Measurements from ENCODE around the gene GTF2F2. TPM values are rescaled to one million over a fixed set of nuclear protein-coding genes. Genes with fewer than 3 reads are reported as not detected.

Gene GTF2F2
- total and polyA plus RNA-seq, 8 donors, result 8.7 to 30.7 (median 16.2) TPM

DNA sequence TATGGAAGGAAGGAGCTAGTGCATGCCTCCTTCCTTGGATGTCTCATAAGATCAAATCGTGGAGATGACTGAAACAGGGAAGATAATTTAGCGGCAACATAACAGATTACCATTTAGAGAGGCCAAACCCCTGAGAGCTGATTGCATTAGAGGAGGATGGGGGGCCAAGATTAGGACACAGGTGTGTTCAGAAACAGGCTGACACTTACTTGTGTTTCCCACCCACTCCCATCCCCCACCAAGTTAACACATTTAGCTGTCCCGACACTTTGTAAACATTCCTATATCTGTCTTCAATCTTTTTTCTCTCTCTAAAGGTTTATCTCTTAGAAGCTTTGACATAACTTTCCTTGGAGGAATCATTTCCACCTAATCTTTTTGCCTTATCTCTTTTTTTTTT is 129.4 kb downstream of the GTF2F2 start:
- no peak for TF ChIP-seq EP300 (IDR thresholded peaks at IDR 0.05)
- TF ChIP-seq POLR2A (IDR thresholded peaks at IDR 0.05), result no peak
- TF ChIP-seq POLR2AphosphoS5 (IDR thresholded peaks at IDR 0.05), result no peak
- TF ChIP-seq, protein P1, sequence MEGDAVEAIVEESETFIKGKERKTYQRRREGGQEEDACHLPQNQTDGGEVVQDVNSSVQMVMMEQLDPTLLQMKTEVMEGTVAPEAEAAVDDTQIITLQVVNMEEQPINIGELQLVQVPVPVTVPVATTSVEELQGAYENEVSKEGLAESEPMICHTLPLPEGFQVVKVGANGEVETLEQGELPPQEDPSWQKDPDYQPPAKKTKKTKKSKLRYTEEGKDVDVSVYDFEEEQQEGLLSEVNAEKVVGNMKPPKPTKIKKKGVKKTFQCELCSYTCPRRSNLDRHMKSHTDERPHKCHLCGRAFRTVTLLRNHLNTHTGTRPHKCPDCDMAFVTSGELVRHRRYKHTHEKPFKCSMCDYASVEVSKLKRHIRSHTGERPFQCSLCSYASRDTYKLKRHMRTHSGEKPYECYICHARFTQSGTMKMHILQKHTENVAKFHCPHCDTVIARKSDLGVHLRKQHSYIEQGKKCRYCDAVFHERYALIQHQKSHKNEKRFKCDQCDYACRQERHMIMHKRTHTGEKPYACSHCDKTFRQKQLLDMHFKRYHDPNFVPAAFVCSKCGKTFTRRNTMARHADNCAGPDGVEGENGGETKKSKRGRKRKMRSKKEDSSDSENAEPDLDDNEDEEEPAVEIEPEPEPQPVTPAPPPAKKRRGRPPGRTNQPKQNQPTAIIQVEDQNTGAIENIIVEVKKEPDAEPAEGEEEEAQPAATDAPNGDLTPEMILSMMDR (IDR thresholded peaks at IDR 0.05), result no peak
- Histone ChIP-seq H3K27me3 (no peaks in the 10 kb centered on the region), H3K4me3 (no peak overlapping the region), H3K4me1 (peaks cover 0 to 16% (median 7%) of the 10 kb centered on the region in 4 donors), H3K36me3 (peaks cover 0 to 21% (median 18%) of the 10 kb centered on the region in 4 donors), H3K9me3 (no peaks in the 10 kb centered on the region), H3K27ac (no peak overlapping the region)
- intact Hi-C loops (cut with DNase I; ENCODE audit: low total_unique reads), result no loop called here
- 74 to 78% (median 77%) methylated on average over 3 of the region's 3 CpGs for WGBS, 5 donors
- DNase-seq, result no peak

DNA sequence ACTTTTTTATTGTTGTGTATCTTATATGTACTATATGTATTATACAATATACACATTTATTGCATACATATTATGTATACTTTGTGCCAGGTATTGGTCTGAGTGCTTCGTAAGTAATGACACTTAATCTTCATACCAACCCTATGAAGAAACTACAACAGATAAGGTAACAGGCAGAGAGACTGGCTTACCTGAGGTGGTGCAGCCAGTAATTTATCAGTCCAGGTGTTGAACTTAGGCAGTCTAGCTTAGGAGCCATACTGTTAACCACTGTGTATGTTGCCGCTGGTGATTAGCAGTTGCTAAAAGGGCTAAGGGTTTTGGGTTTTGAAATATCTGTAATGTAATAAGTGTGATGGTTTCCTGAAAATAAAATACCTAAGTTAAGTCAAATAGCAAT is 134.1 kb downstream of the GTF2F2 start:
- 91 to 98% (median 96%) methylated on average over 2 of the region's 2 CpGs for WGBS, 5 donors
- H3K9me3 ChIP-seq, result no peaks in the 10 kb centered on the region
- intact Hi-C loops (cut with DNase I; ENCODE audit: low total_unique reads), result no loop called here
- TF ChIP-seq, protein P1 (IDR thresholded peaks at IDR 0.05), result no peak
- no peak for TF ChIP-seq POLR2AphosphoS5 (IDR thresholded peaks at IDR 0.05)
- TF ChIP-seq EP300 (IDR thresholded peaks at IDR 0.05), result no peak
- no peak for TF ChIP-seq POLR2A (IDR thresholded peaks at IDR 0.05)
- no peak for DNase-seq
- peaks cover 0 to 18% (median 16%) of the 10 kb centered on the region in 4 donors for H3K36me3 ChIP-seq
- no peak overlapping the region for H3K4me3 ChIP-seq
- H3K27me3 ChIP-seq, result no peaks in the 10 kb centered on the region
- H3K27ac ChIP-seq, result no peak overlapping the region
- H3K4me1 ChIP-seq, result peaks cover 0 to 33% (median 12%) of the 10 kb centered on the region in 4 donors

DNA sequence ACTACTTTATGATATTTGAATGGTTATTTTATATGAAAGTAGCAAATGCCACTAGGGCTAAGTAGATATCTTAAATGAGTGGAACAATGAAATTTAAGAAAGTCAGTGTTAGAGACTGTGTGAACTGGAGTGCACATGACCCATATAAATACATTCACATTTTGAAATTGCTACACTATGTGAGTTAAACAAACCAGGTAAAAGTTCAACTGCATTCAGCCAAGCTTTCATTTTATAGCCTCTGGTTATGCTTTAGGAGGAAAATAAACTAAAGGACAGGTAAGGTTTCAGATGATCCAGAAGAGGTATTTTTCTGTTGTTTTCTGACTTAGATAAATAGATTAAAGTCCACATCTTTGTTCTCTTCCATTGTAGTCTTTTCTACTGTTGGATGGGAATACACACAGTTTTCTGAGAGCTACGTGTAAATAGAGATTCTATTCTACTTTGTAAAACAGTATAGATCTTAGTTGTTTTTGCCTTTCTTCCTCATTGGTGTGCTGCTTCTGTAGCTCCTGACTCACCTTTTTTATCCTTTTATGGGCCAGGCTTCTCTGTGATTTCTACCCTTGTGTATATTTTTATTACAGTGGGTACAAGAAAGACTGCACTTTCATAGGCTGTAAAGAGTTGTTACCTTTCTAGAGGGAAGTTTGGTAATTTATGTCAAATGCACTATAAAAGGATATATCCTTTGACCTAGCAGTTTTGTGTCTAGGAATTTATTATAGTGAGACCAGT is 135.1 kb downstream of the GTF2F2 start:
- Histone ChIP-seq H3K4me1 (peaks cover 0 to 28% (median 9%) of the 10 kb centered on the region in 4 donors), H3K9me3 (no peaks in the 10 kb centered on the region), H3K4me3 (no peak overlapping the region), H3K27ac (no peak overlapping the region), H3K36me3 (peaks cover 0 to 18% (median 16%) of the 10 kb centered on the region in 4 donors), H3K27me3 (no peaks in the 10 kb centered on the region)
- WGBS, 5 donors, result 71 to 100% (median 91%) methylated on average over 1 of the region's 1 CpG
- DNase-seq, result peak in 1 of 2 donors; percentile 16
- TF ChIP-seq EP300 (IDR thresholded peaks at IDR 0.05) (no peak), POLR2A (IDR thresholded peaks at IDR 0.05) (no peak), POLR2AphosphoS5 (IDR thresholded peaks at IDR 0.05) (no peak)
- TF ChIP-seq, protein P1 (IDR thresholded peaks at IDR 0.05), result no peak
- intact Hi-C loops (cut with DNase I; ENCODE audit: low total_unique reads), result no loop called here

DNA sequence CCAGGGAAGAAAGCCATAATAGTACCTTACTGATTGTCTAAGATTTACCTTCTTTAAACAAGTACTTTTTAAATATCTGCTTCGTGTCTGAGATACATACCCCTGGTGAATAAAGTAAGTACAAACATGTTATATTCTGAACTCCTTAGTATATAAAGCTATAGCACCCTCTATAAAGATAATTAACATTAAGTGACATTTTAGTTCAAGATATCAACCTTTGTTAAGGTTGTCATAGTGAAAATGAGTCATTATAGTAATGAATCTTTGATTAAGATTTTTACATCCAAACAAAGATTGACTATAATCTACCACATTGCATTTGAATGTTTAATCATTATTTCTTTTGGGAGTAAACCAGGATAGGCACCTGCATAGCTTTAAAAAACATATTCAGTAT is 135.9 kb downstream of the GTF2F2 start:
- Histone ChIP-seq H3K4me3 (no peak overlapping the region), H3K27me3 (no peaks in the 10 kb centered on the region), H3K4me1 (peaks cover 0 to 20% (median 5%) of the 10 kb centered on the region in 4 donors), H3K36me3 (peaks cover 0 to 18% (median 16%) of the 10 kb centered on the region in 4 donors), H3K27ac (no peak overlapping the region), H3K9me3 (no peaks in the 10 kb centered on the region)
- WGBS, 5 donors, result 63 to 77% (median 71%) methylated on average over 1 of the region's 1 CpG
- intact Hi-C loops (cut with DNase I; ENCODE audit: low total_unique reads), result no loop called here
- TF ChIP-seq, protein P1 (IDR thresholded peaks at IDR 0.05), result no peak
- no peak for TF ChIP-seq POLR2A (IDR thresholded peaks at IDR 0.05)
- DNase-seq, result no peak

Data from stomach (tissue), 9 donors.